H9 (cell line): Measurements from ENCODE around the gene B3GALT5. TPM values are rescaled to one million over a fixed set of nuclear protein-coding genes. Genes with fewer than 3 reads are reported as not detected.

ENCODE experiments used
- DNase-seq: peaks from one replicate; pipeline ENCODE4 v3.0.0-alpha.2; 2017
- H2AFZ ChIP-seq: one replicate; pipeline ENCODE4 v1.6.1; 2013; ENCODE audit warnings: mild to moderate bottlenecking, low read length, control low read depth, moderate library complexity
- H2AK5ac ChIP-seq: 2 replicates; pipeline ENCODE4 v1.6.1; 2013; ENCODE audit warnings: low read length, control low read depth, mixed read lengths; ENCODE audit not compliant: insufficient read length
- H2BK120ac ChIP-seq: one replicate; pipeline ENCODE4 v1.6.1; 2013; ENCODE audit warnings: low read depth, mild to moderate bottlenecking, low read length, control low read depth, inconsistent platforms; ENCODE audit not compliant: poor library complexity, severe bottlenecking
- H2BK12ac ChIP-seq: 2 replicates; pipeline ENCODE4 v1.6.1; 2013; ENCODE audit warnings: low read length, control low read depth, mixed read lengths, low read depth; ENCODE audit not compliant: insufficient read length
- H2BK15ac ChIP-seq: 2 replicates; pipeline ENCODE4 v1.6.1; 2013; ENCODE audit warnings: low read depth, low read length, control low read depth
- H2BK20ac ChIP-seq: one replicate; pipeline ENCODE4 v1.6.1; 2013; ENCODE audit warnings: low read depth, mild to moderate bottlenecking, low read length, control low read depth, inconsistent platforms; ENCODE audit not compliant: poor library complexity, severe bottlenecking
- H2BK5ac ChIP-seq: 2 replicates; pipeline ENCODE4 v1.6.1; 2013; ENCODE audit warnings: low read length, control low read depth, mixed read lengths; ENCODE audit not compliant: insufficient read length
- H3K14ac ChIP-seq: 2 replicates; pipeline ENCODE4 v1.6.1; 2013; ENCODE audit warnings: low read length, control low read depth; ENCODE audit not compliant: insufficient read depth
- H3K18ac ChIP-seq: 2 replicates; pipeline ENCODE4 v1.6.1; 2013; ENCODE audit warnings: low read depth, mild to moderate bottlenecking, mixed read lengths, low read length, control low read depth; ENCODE audit not compliant: insufficient read length
- H3K23ac ChIP-seq: 2 replicates; pipeline ENCODE4 v1.6.1; 2013; ENCODE audit warnings: low read length, control low read depth, mixed read lengths, low read depth; ENCODE audit not compliant: insufficient read length
- H3K23me2 ChIP-seq: 2 replicates; pipeline ENCODE4 v1.6.1; 2013; ENCODE audit warnings: low read depth, mild to moderate bottlenecking, mixed read lengths, low read length, control low read depth; ENCODE audit not compliant: insufficient read length, poor library complexity, severe bottlenecking
- H3K27ac ChIP-seq: 2 replicates; pipeline ENCODE4 v1.5.1; 2013; ENCODE audit warnings: low read length, control low read depth, mixed read lengths, low read depth; ENCODE audit not compliant: insufficient read length
- H3K27me3 ChIP-seq: 2 replicates; pipeline ENCODE4 v1.6.1; 2013; ENCODE audit warnings: low read length, control low read depth, inconsistent platforms; ENCODE audit not compliant: insufficient read depth
- H3K4ac ChIP-seq: 2 replicates; pipeline ENCODE4 v1.6.1; 2013; ENCODE audit warnings: low read depth, mild to moderate bottlenecking, control low read depth, inconsistent platforms, low read length, moderate library complexity
- H3K4me1 ChIP-seq: 2 replicates; pipeline ENCODE4 v1.6.1; 2013; ENCODE audit warnings: low read length, control low read depth, inconsistent platforms; ENCODE audit not compliant: insufficient read depth
- H3K4me2 ChIP-seq: 2 replicates; pipeline ENCODE4 v1.6.1; 2013; ENCODE audit warnings: low read length, control low read depth, mixed read lengths; ENCODE audit not compliant: insufficient read length, insufficient read depth
- H3K56ac ChIP-seq: 2 replicates; pipeline ENCODE4 v1.6.1; 2013; ENCODE audit warnings: low read depth, mild to moderate bottlenecking, mixed read lengths, low read length, control low read depth; ENCODE audit not compliant: insufficient read length
- H3K79me1 ChIP-seq: 2 replicates; pipeline ENCODE4 v1.6.1; 2013; ENCODE audit warnings: low read depth, mild to moderate bottlenecking, moderate library complexity, low read length, control low read depth, inconsistent platforms; ENCODE audit not compliant: insufficient read depth, poor library complexity, severe bottlenecking
- H3K79me2 ChIP-seq: 2 replicates; pipeline ENCODE4 v1.6.1; 2013; ENCODE audit warnings: low read length, control low read depth, inconsistent platforms; ENCODE audit not compliant: insufficient read depth
- H3K9ac ChIP-seq: 2 replicates; pipeline ENCODE4 v1.6.1; 2013; ENCODE audit warnings: low read length, control low read depth, mixed read lengths; ENCODE audit not compliant: insufficient read length; ENCODE audit errors: extremely low read depth
- H3K9me3 ChIP-seq: one replicate; pipeline ENCODE4 v1.6.1; 2013; ENCODE audit warnings: low read depth, low read length, inconsistent platforms; ENCODE audit not compliant: control insufficient read depth
- H3T11ph ChIP-seq: one replicate; pipeline ENCODE4 v1.6.1; 2013; ENCODE audit warnings: mild to moderate bottlenecking, low read length, control low read depth, inconsistent platforms
- H4K20me1 ChIP-seq: one replicate; pipeline ENCODE4 v1.6.1; 2013; ENCODE audit not compliant: control insufficient read depth, insufficient read length, insufficient read depth
- H4K5ac ChIP-seq: 2 replicates; pipeline ENCODE4 v1.6.1; 2013; ENCODE audit warnings: low read depth, mild to moderate bottlenecking, mixed read lengths, low read length, control low read depth; ENCODE audit not compliant: insufficient read length
- H4K8ac ChIP-seq: replicated peaks from 2 replicates; pipeline ENCODE4 v1.6.1; 2013; ENCODE audit warnings: low read length, control low read depth, mixed read lengths, low read depth; ENCODE audit not compliant: insufficient read length
- H4K91ac ChIP-seq: 2 replicates; pipeline ENCODE4 v1.6.1; 2013; ENCODE audit warnings: low read depth, mild to moderate bottlenecking, moderate library complexity, mixed read lengths, low read length, control low read depth; ENCODE audit not compliant: insufficient read length
- H3K27ac Mint-ChIP-seq, 3 experiments: 2 replicates in 2 of 3; 3 replicates in 1 of 3; pipeline ENCODE4 v1.8.0; 2020 to 2021; ENCODE audit warnings: mixed read lengths in 3 of 3, mild to moderate bottlenecking in 1 of 3, moderate library complexity in 1 of 3
- H3K27me3 Mint-ChIP-seq: 2 replicates; pipeline ENCODE4 v1.8.0; 2021; ENCODE audit warnings: low read depth, mild to moderate bottlenecking, moderate library complexity, mixed read lengths
- H3K36me3 Mint-ChIP-seq, 3 experiments: 2 replicates in 2 of 3; 3 replicates in 1 of 3; pipeline ENCODE4 v1.8.0; 2020 to 2021; ENCODE audit warnings: low read depth in 3 of 3, mixed read lengths in 3 of 3; ENCODE audit not compliant: insufficient read depth in 1 of 3
- H3K4me1 Mint-ChIP-seq, 2 experiments: 2 replicates each; pipeline ENCODE4 v1.8.0; 2020; ENCODE audit warnings: mixed read lengths in 2 of 2
- H3K4me3 Mint-ChIP-seq, 2 experiments: 2 replicates in 1 of 2; 3 replicates in 1 of 2; pipeline ENCODE4 v1.8.0; 2020 to 2021; ENCODE audit warnings: mild to moderate bottlenecking in 2 of 2, mixed read lengths in 2 of 2, moderate library complexity in 1 of 2
- H3K9me3 Mint-ChIP-seq, 2 experiments: 2 replicates in 1 of 2; 3 replicates in 1 of 2; pipeline ENCODE4 v1.8.0; 2020; ENCODE audit warnings: mild to moderate bottlenecking in 2 of 2, mixed read lengths in 2 of 2, moderate library complexity in 1 of 2
- WGBS: extraction: QIAGEN DNeasy Blood & Tissue Kit; methylation state at CpG from one replicate; pipeline ENCODE4 v1.1.7; 2013; ENCODE audit warnings: missing lambda C conversion rate, low lambda C conversion rate, mixed read lengths; ENCODE audit not compliant: insufficient read length; ENCODE audit errors: extremely low coverage; 5-methylcytosine and 5-hydroxymethylcytosine counted together
- total RNA-seq: library from RNA; stranded (reverse); gene quantifications from 2 replicates; pipeline ENCODE4 v1.2.1, GENCODE V29; 2021
- TF ChIP-seq, protein P1 (sequence below): fragments of 200-600 bp; sonication (generic); conservative IDR thresholded peaks from 3 replicates; pipeline ENCODE4 v1.8.0; 2021; ENCODE audit warnings: antibody characterized with exemption, mild to moderate bottlenecking

The B3GALT5 gene
- total RNA-seq, 1 experiment from 2014 or later, result 24.7 TPM

DNA sequence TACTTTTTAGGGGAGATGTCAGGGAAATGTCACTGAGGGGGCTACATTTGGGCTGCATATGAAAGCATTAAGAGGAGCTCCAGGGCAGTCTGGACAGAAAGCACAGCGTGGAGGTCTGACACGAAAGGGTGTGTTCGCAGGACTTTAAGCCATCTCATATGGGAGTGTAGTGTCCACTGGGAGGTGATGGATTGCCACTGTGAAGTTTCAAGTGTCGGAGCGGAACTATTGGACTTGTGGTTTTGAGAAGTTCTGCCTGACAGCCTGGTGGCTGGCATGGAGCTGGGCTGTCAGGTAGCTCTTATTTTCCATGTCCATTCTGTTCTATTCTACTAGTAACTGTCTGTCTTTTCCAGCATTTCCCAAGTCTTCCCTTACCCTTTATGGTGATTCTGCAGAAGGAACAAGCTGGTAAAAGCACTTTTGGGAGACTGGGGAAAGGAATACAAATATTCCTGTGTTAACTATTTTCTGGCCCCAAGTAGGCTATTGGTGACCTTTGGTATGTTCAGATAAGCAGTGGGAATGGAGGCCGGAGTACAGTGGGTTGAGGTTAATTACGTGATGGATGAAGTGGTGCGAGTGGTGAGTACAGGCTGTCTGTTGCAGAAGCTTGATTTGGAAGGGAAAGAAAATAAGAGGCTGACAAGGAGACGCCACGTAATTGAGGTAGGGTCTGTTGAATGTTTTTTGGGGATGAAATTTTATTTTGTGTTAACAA is 19.3 kb downstream of the B3GALT5 start:
- H3T11ph ChIP-seq, result no peak overlapping the region
- no peaks in the 10 kb centered on the region for H3K9me3 ChIP-seq
- H3K9ac ChIP-seq, result no peak overlapping the region
- no peaks in the 10 kb centered on the region for H3K27me3 ChIP-seq
- no peak overlapping the region for H4K91ac ChIP-seq
- DNase-seq, result no peak
- Mint-ChIP-seq H3K4me3 (no peak overlapping the region), H3K27me3 (no peaks in the 10 kb centered on the region; the same call in 1 of the 2 replicates), H3K27ac (peak overlapping the region in 1 of 3 experiments; percentile 19; a peak in 2 of 7 replicates), H3K9me3 (no peaks in the 10 kb centered on the region), H3K36me3 (peaks cover 14 to 28% (median 16%) of the 10 kb centered on the region in 3 experiments), H3K4me1 (peaks cover 43 to 60% of the 10 kb centered on the region in 2 experiments)
- no peak overlapping the region for H3K18ac ChIP-seq
- no peaks in the 10 kb centered on the region for H3K23me2 ChIP-seq
- no peak overlapping the region for H3K14ac ChIP-seq
- H3K56ac ChIP-seq, result no peak overlapping the region
- H4K8ac ChIP-seq, result no peak overlapping the region
- H2AFZ ChIP-seq, result no peak overlapping the region
- no peak overlapping the region for H3K4me2 ChIP-seq
- H4K20me1 ChIP-seq, result no peaks in the 10 kb centered on the region
- no peak overlapping the region for H2BK5ac ChIP-seq
- H3K4me1 ChIP-seq, result peaks cover 17% of the 10 kb centered on the region
- H3K79me1 ChIP-seq, result peaks cover 6% of the 10 kb centered on the region
- no peak overlapping the region for H3K27ac ChIP-seq
- H3K23ac ChIP-seq, result no peak overlapping the region
- TF ChIP-seq, protein P1, sequence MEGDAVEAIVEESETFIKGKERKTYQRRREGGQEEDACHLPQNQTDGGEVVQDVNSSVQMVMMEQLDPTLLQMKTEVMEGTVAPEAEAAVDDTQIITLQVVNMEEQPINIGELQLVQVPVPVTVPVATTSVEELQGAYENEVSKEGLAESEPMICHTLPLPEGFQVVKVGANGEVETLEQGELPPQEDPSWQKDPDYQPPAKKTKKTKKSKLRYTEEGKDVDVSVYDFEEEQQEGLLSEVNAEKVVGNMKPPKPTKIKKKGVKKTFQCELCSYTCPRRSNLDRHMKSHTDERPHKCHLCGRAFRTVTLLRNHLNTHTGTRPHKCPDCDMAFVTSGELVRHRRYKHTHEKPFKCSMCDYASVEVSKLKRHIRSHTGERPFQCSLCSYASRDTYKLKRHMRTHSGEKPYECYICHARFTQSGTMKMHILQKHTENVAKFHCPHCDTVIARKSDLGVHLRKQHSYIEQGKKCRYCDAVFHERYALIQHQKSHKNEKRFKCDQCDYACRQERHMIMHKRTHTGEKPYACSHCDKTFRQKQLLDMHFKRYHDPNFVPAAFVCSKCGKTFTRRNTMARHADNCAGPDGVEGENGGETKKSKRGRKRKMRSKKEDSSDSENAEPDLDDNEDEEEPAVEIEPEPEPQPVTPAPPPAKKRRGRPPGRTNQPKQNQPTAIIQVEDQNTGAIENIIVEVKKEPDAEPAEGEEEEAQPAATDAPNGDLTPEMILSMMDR, result no peak
- peaks cover 32% of the 10 kb centered on the region; the same call in 1 of the 2 replicates for H3K79me2 ChIP-seq
- H2BK15ac ChIP-seq, result no peak overlapping the region; the same call in 1 of the 2 replicates
- H3K4ac ChIP-seq, result no peak overlapping the region
- no peak overlapping the region for H4K5ac ChIP-seq
- H2AK5ac ChIP-seq, result no peak overlapping the region
- no peak overlapping the region for H2BK20ac ChIP-seq
- 100% methylated on average over 3 of the region's 10 CpGs for WGBS
- no peak overlapping the region for H2BK120ac ChIP-seq
- H2BK12ac ChIP-seq, result no peak overlapping the region
